CD4-positive, alpha-beta T cell treated with Interleukin-6 at 100 ng/mL for 8 hours (primary cell): ENCODE measurements around the gene PELO.

ENCODE experiments used
- DNase-seq: peaks from one replicate; pipeline ENCODE4 v3.0.0-alpha.2; 2020; ENCODE audit warnings: mixed read lengths, low spot score

Gene PELO

GRCh38 chr5:52831786-52832511 is 44.2 kb downstream of the PELO start:
- no peak for DNase-seq

DNA sequence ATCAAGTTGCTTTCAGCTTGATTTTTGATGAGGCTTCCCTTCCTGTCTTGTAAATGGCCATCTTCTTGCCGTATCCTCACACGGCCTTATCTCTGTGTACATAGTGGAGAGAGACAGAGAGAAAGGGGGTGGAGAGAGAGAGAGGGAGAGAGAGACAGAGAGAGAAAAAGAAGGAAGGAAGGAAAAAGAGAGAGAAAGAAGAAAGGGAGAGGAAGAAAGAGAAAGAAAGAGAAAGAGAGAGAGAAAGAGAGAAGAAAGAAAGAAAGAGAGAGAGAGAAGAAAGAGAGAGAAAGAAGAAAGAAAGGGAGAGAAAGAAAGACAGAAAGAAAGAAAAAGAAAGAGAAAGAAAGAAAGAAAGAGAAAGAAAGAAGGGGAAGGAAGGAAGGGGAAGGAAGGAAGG is 46.6 kb downstream of the PELO start:
- DNase-seq = no peak

GRCh38 chr5:52837068-52837467 is 49.4 kb downstream of the PELO start:
- no peak for DNase-seq
